Measurements from ENCODE around the gene NAXE. TPM values are rescaled to one million over a fixed set of nuclear protein-coding genes. Genes with fewer than 3 reads are reported as not detected.
"Not testable (repeated sequence)": the region's sequence is repeated elsewhere in the genome, so short reads cannot be mapped to it uniquely, and the experiment has no call there.

Gene NAXE
- total RNA-seq, 1 donor: 63.7 TPM

- peak overlapping the region; percentile 92 for H3K4me3 ChIP-seq (ENCODE audit: insufficient read depth, low read length)
- H3K9me3 ChIP-seq (ENCODE audit: low read depth, low read length): no peaks in the 10 kb centered on the region
- H3K36me3 ChIP-seq (ENCODE audit: insufficient read depth, low read length): peaks cover 33% of the 10 kb centered on the region
- peak overlapping the region; percentile 81 for H3K27ac ChIP-seq (ENCODE audit: low read depth, low read length)
- H3K79me2 ChIP-seq (ENCODE audit: insufficient read depth, low read length): peaks cover 27% of the 10 kb centered on the region
- H3K4me2 ChIP-seq (ENCODE audit: insufficient read depth, low read length): peak overlapping the region; percentile 98
- no peak for TF ChIP-seq CTCF (IDR thresholded peaks at IDR 0.05; ENCODE audit: extremely low read depth, low read depth, low read length)
- no peaks in the 10 kb centered on the region for H3K27me3 ChIP-seq (ENCODE audit: insufficient read depth, low read length)
- peak; percentile 54 for DNase-seq (ENCODE audit: insufficient read length, low spot score, missing footprints)
- peak overlapping the region; percentile 96 for H2AFZ ChIP-seq (ENCODE audit: low read length)
- H3K4me1 ChIP-seq (ENCODE audit: insufficient read depth, low read length): peaks cover 14% of the 10 kb centered on the region
- peaks cover 3% of the 10 kb centered on the region for H4K20me1 ChIP-seq (ENCODE audit: insufficient read depth, low read length)
Measured at GRCh38 chr1:156600733-156601121, 9.2 kb downstream of the NAXE start.

DNA sequence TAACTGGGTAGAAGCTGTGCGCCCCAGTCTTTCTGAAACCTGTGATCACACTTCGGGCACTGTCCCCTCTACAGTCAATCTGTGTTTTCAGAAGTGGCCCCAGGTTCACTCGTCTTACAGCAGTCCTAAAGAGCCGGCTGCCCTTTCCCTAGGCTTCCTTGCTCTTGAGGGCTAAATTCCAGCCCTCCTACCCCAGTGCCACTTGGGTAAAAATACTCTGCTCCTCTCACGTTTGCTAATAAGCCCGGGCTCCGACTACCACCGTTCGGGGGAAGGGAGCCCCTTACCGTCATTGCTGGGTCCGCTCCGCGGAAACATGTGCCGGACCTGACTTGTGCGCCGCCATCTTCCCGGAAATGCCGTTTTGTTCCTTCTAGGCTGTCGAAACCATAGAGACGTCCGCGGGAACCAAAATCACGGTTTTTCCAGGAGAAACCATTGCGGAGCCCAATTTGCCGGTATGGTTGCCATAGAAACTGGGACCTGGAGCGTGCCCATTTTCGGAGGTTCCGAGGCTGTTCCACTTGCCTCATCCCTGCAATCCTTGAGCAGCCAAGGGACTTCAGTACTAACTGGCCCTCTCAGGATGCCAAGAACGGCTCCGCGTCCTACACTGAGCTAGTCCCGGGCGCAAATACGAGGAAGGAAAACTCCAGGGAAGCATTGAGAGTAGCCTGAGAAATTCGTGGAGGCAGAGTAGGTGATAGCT lies 9.7 kb downstream of the NAXE start, which contains the start of gene GPATCH4:
Gene GPATCH4, minus strand, starts transcription at position 358 of the 709 bp plus-strand sequence.
- peak; percentile 93 for DNase-seq (ENCODE audit: insufficient read length, low spot score, missing footprints)
- no peaks in the 10 kb centered on the region for H3K27me3 ChIP-seq (ENCODE audit: insufficient read depth, low read length)
- no peak for TF ChIP-seq CTCF (IDR thresholded peaks at IDR 0.05; ENCODE audit: extremely low read depth, low read depth, low read length)

DNA sequence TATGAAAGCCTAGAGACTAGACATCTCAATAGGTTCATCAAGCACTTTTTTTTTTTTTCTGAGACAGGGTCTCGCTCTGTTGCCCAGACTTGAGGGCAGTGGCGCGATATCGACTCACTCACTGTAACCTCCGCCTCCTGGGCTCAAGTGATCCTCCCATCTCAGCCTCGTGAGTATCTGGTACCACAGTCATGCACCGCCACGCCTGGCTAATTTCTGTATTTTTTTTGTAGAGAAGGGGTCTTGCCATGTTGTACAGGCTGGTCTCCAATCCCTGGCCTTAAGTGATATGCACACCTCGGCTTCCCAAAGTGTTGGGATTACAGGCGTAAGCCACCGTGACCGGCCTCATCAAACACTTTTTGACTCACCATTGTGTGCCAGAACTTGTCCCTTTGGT lies 10.3 kb downstream of the NAXE start:
- Histone ChIP-seq H3K27ac (ENCODE audit: low read depth, low read length) (peak overlapping the region; percentile 81), H2AFZ (ENCODE audit: low read length) (peak overlapping the region; percentile 96), H3K79me2 (ENCODE audit: insufficient read depth, low read length) (peaks cover 27% of the 10 kb centered on the region), H4K20me1 (ENCODE audit: insufficient read depth, low read length) (peaks cover 3% of the 10 kb centered on the region), H3K4me2 (ENCODE audit: insufficient read depth, low read length) (peak overlapping the region; percentile 98), H3K9me3 (ENCODE audit: low read depth, low read length) (no peaks in the 10 kb centered on the region), H3K36me3 (ENCODE audit: insufficient read depth, low read length) (peaks cover 22% of the 10 kb centered on the region), H3K27me3 (ENCODE audit: insufficient read depth, low read length) (no peaks in the 10 kb centered on the region), H3K4me1 (ENCODE audit: insufficient read depth, low read length) (peaks cover 14% of the 10 kb centered on the region), H3K4me3 (ENCODE audit: insufficient read depth, low read length) (peak overlapping the region; percentile 92)
- TF ChIP-seq CTCF (IDR thresholded peaks at IDR 0.05; ENCODE audit: extremely low read depth, low read depth, low read length): no peak
- DNase-seq (ENCODE audit: insufficient read length, low spot score, missing footprints): no peak

More for the DNA sequence above, 9.7 kb downstream of the NAXE start, which contains the start of gene GPATCH4:
- peaks cover 3% of the 10 kb centered on the region for H4K20me1 ChIP-seq (ENCODE audit: insufficient read depth, low read length)
- peak within 1 kb of the TSS; percentile 96 for H2AFZ ChIP-seq (ENCODE audit: low read length)
- H3K9me3 ChIP-seq (ENCODE audit: low read depth, low read length): no peaks in the 10 kb centered on the region
- peak within 1 kb of the TSS; percentile 92 for H3K4me3 ChIP-seq (ENCODE audit: insufficient read depth, low read length)
- peak within 1 kb of the TSS; percentile 98 for H3K4me2 ChIP-seq (ENCODE audit: insufficient read depth, low read length)
- H3K27ac ChIP-seq (ENCODE audit: low read depth, low read length): peak within 1 kb of the TSS; percentile 81
- peaks cover 28% of the 10 kb centered on the region for H3K36me3 ChIP-seq (ENCODE audit: insufficient read depth, low read length)
- H3K4me1 ChIP-seq (ENCODE audit: insufficient read depth, low read length): peaks cover 14% of the 10 kb centered on the region
- peaks cover 27% of the 10 kb centered on the region for H3K79me2 ChIP-seq (ENCODE audit: insufficient read depth, low read length)

DNA sequence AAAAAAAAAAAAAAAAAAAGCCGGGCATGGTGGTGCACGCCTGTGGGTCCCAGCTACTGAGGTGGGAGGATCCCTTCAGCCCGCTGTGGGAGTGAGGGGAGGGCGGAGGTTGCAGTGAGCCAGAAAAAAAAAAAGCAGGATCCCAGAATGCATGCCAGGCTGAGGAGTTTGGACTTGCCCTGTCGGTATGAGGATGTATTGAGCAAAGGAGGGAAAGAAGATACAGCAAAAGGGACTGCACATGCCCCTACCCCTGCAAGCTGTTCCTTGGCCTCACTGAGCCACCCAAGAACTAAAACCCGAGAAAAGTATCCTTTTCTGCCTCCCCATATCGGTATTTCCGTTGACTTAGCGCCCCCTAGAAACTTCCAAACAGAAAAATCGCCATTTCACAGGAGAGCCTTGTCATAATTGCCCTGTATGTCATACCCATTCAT lies 11.0 kb downstream of the NAXE start:
- Histone ChIP-seq H3K27me3 (ENCODE audit: insufficient read depth, low read length) (no peaks in the 10 kb centered on the region), H3K4me3 (ENCODE audit: insufficient read depth, low read length) (no peak overlapping the region), H3K79me2 (ENCODE audit: insufficient read depth, low read length) (peaks cover 27% of the 10 kb centered on the region), H4K20me1 (ENCODE audit: insufficient read depth, low read length) (peaks cover 3% of the 10 kb centered on the region), H3K36me3 (ENCODE audit: insufficient read depth, low read length) (peaks cover 15% of the 10 kb centered on the region), H3K4me1 (ENCODE audit: insufficient read depth, low read length) (peaks cover 14% of the 10 kb centered on the region), H2AFZ (ENCODE audit: low read length) (peak overlapping the region; percentile 68), H3K9me3 (ENCODE audit: low read depth, low read length) (no peaks in the 10 kb centered on the region), H3K27ac (ENCODE audit: low read depth, low read length) (no peak overlapping the region), H3K4me2 (ENCODE audit: insufficient read depth, low read length) (peak overlapping the region; percentile 34)
- TF ChIP-seq CTCF (IDR thresholded peaks at IDR 0.05; ENCODE audit: extremely low read depth, low read depth, low read length): peak; percentile 45
- no peak for DNase-seq (ENCODE audit: insufficient read length, low spot score, missing footprints)

DNA sequence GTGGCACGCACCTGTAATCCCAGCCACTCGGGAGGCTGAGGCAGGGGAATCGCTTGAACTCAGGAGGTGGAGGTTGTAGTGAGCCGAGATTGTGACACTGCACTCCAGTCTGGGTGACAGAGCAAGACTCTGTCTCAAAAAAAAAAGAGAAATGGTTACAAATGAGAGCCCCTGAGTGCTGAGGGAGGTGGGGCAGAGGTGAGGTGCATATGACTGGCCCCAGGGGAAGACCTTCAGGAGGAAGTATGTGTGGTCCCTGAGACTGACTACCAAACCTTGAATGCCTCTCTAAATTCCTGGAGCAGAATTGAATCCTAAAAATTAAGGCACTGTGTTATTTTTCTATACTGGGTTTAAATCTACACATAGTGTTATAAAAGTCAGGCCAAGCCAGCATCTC lies 15.8 kb downstream of the NAXE start:
- H3K36me3 ChIP-seq (ENCODE audit: insufficient read depth, low read length); H3K9me3 ChIP-seq (ENCODE audit: low read depth, low read length); H2AFZ ChIP-seq (ENCODE audit: low read length); H3K4me2 ChIP-seq (ENCODE audit: insufficient read depth, low read length); H3K79me2 ChIP-seq (ENCODE audit: insufficient read depth, low read length); H4K20me1 ChIP-seq (ENCODE audit: insufficient read depth, low read length); H3K27ac ChIP-seq (ENCODE audit: low read depth, low read length); H3K4me1 ChIP-seq (ENCODE audit: insufficient read depth, low read length); H3K4me3 ChIP-seq (ENCODE audit: insufficient read depth, low read length); DNase-seq (ENCODE audit: insufficient read length, low spot score, missing footprints): not testable (repeated sequence)
- peaks cover 14% of the 10 kb centered on the region for H3K27me3 ChIP-seq (ENCODE audit: insufficient read depth, low read length)

All from osteoblast (primary cell).